ENCODE results near the gene RSPH4A.
"Not testable (repeated sequence)": the region's sequence is repeated elsewhere in the genome, so short reads cannot be mapped to it uniquely, and the experiment has no call there.

Gene RSPH4A

DNA sequence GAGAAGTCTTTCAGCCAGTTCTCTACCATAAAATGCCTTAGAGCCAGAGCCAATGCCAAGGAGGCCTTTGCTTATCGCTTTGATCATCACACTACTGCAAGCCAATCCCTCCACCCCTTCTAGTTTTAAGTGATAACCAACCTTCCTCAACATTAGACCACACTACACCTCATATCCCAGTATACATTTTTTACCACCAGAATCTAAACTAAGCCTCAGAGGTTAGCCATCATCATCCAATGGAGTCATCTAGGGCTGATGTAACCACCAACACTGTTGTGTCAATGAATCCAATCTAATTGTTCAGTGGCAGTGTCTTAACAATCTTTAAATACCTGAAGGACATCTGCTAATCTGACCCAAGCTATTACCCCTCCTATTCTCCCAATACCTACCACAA is 45.9 kb downstream of the RSPH4A start:
- no peaks in the 10 kb centered on the region for H3K27me3 ChIP-seq (ENCODE audit: insufficient read depth, poor library complexity, severe bottlenecking)
- H3K27ac ChIP-seq (replicated peaks): no peak overlapping the region
- H3K4me3 ChIP-seq (replicated peaks; ENCODE audit: insufficient read depth, low read length): no peak overlapping the region
- TF ChIP-seq GABPA (IDR thresholded peaks at IDR 0.05; ENCODE audit: low read depth) (no peak), POLR2AphosphoS5 (IDR thresholded peaks at IDR 0.05; ENCODE audit: low read depth) (no peak), SPI1 (IDR thresholded peaks at IDR 0.05; ENCODE audit: borderline replicate concordance, low read depth) (no peak)
- TF ChIP-seq, protein P1, sequence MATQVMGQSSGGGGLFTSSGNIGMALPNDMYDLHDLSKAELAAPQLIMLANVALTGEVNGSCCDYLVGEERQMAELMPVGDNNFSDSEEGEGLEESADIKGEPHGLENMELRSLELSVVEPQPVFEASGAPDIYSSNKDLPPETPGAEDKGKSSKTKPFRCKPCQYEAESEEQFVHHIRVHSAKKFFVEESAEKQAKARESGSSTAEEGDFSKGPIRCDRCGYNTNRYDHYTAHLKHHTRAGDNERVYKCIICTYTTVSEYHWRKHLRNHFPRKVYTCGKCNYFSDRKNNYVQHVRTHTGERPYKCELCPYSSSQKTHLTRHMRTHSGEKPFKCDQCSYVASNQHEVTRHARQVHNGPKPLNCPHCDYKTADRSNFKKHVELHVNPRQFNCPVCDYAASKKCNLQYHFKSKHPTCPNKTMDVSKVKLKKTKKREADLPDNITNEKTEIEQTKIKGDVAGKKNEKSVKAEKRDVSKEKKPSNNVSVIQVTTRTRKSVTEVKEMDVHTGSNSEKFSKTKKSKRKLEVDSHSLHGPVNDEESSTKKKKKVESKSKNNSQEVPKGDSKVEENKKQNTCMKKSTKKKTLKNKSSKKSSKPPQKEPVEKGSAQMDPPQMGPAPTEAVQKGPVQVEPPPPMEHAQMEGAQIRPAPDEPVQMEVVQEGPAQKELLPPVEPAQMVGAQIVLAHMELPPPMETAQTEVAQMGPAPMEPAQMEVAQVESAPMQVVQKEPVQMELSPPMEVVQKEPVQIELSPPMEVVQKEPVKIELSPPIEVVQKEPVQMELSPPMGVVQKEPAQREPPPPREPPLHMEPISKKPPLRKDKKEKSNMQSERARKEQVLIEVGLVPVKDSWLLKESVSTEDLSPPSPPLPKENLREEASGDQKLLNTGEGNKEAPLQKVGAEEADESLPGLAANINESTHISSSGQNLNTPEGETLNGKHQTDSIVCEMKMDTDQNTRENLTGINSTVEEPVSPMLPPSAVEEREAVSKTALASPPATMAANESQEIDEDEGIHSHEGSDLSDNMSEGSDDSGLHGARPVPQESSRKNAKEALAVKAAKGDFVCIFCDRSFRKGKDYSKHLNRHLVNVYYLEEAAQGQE (IDR thresholded peaks at IDR 0.05; ENCODE audit: insufficient replicate concordance, low read depth): no peak
- TF ChIP-seq, protein P2, sequence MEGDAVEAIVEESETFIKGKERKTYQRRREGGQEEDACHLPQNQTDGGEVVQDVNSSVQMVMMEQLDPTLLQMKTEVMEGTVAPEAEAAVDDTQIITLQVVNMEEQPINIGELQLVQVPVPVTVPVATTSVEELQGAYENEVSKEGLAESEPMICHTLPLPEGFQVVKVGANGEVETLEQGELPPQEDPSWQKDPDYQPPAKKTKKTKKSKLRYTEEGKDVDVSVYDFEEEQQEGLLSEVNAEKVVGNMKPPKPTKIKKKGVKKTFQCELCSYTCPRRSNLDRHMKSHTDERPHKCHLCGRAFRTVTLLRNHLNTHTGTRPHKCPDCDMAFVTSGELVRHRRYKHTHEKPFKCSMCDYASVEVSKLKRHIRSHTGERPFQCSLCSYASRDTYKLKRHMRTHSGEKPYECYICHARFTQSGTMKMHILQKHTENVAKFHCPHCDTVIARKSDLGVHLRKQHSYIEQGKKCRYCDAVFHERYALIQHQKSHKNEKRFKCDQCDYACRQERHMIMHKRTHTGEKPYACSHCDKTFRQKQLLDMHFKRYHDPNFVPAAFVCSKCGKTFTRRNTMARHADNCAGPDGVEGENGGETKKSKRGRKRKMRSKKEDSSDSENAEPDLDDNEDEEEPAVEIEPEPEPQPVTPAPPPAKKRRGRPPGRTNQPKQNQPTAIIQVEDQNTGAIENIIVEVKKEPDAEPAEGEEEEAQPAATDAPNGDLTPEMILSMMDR (IDR thresholded peaks at IDR 0.05; ENCODE audit: insufficient read depth, low read length): no peak
- no peak for DNase-seq (ENCODE audit: low read depth in 1 of 2, low spot score in 1 of 2)

DNA sequence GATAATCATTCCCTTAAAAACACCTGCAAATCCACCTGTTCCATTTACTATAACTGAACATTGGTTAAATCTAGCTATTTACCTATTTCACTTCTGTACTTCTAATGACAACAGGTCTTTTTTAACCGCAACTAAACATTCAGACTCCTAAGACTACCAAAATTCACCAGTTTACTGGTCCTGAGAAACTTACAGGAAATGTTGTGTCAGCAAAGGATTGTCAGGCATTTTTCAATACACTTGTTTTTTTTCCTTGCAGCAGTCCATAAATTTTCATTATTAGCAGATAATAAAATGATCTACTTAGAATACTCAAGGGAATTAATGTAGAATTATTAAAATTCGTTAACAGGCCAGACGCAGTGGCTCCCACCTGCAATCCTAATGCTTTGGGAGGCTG is 47.0 kb downstream of the RSPH4A start:
- H3K27me3 ChIP-seq (ENCODE audit: insufficient read depth, poor library complexity, severe bottlenecking): no peaks in the 10 kb centered on the region
- TF ChIP-seq GABPA (IDR thresholded peaks at IDR 0.05; ENCODE audit: low read depth) (no peak), SPI1 (IDR thresholded peaks at IDR 0.05; ENCODE audit: borderline replicate concordance, low read depth) (no peak)
- no peak overlapping the region for H3K27ac ChIP-seq (replicated peaks)
- DNase-seq (ENCODE audit: low read depth in 1 of 2, low spot score in 1 of 2): no peak
- no peak overlapping the region for H3K4me3 ChIP-seq (replicated peaks; ENCODE audit: insufficient read depth, low read length)

DNA sequence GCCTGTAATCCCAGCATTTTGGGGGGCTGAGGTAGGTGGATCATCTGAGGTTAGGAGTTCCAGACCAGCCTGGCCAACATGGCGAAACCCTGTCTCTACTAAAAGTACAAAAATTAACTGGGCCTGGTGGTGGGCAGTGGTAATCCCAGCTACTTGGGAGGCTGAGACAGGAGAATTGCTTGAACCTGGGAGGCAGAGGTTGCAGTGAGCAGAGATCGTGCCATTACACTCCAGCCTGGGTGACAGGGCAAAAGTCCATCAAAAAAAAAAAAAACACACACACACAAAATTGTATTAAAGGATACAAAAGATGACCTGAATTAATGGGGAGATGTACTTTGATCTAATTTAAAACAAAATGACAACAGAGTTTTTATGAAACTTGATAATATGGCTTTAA is 47.9 kb downstream of the RSPH4A start:
- not testable (repeated sequence) for H3K27me3 ChIP-seq (ENCODE audit: insufficient read depth, poor library complexity, severe bottlenecking); H3K4me3 ChIP-seq (replicated peaks; ENCODE audit: insufficient read depth, low read length); H3K27ac ChIP-seq (replicated peaks); DNase-seq (ENCODE audit: low read depth in 1 of 2, low spot score in 1 of 2)

DNA sequence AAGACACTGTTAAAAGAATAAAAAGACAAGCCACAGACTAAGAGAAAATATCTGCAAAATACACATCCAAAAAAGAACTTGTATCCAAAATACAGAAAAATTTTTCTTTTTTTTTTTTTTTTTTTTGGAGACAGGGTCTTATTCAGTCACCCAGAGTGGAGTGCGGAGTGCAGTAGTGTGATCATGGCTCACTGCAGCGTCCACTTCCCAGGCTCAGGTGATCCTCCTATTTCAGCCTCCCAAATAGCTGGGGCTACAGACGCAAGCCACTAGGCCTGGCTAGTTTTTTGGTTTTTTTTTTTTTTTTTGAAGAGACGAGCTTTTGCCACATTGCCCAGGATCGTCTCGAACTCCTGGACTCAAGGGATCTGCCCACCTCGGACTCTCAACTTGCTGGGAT is 49.2 kb downstream of the RSPH4A start:
- DNase-seq (ENCODE audit: low read depth in 1 of 2, low spot score in 1 of 2): no peak
- H3K27ac ChIP-seq (replicated peaks): no peak overlapping the region
- TF ChIP-seq, protein P1 (IDR thresholded peaks at IDR 0.05; ENCODE audit: insufficient replicate concordance, low read depth): no peak
- TF ChIP-seq SPI1 (IDR thresholded peaks at IDR 0.05; ENCODE audit: borderline replicate concordance, low read depth) (no peak), POLR2AphosphoS5 (IDR thresholded peaks at IDR 0.05; ENCODE audit: low read depth) (no peak), GABPA (IDR thresholded peaks at IDR 0.05; ENCODE audit: low read depth) (no peak)
- TF ChIP-seq, protein P2 (IDR thresholded peaks at IDR 0.05; ENCODE audit: insufficient read depth, low read length): no peak
- H3K4me3 ChIP-seq (replicated peaks; ENCODE audit: insufficient read depth, low read length): peak overlapping the region; percentile 27
- no peaks in the 10 kb centered on the region for H3K27me3 ChIP-seq (ENCODE audit: insufficient read depth, poor library complexity, severe bottlenecking)

DNA sequence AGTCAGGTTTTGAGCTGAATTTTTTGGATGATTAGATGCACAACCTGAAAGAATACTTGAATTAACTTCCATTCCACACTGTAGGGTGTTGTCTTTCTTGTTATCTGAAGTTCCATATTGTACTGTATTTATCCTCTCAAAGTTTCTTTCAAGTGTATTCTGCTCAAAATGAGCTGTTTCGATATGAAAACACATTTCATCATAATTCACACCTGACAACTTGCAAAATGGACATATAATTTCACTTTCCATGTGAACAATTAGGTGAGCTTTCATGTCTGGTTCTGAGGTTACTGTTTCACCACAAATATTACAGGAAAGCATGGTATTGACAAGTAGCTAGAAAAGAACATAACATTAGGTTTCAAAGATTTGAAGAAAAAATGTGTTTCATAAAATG is 50.6 kb downstream of the RSPH4A start:
- no peak for DNase-seq (ENCODE audit: low read depth in 1 of 2, low spot score in 1 of 2)
- TF ChIP-seq, protein P2 (IDR thresholded peaks at IDR 0.05; ENCODE audit: insufficient read depth, low read length): no peak
- TF ChIP-seq, protein P1 (IDR thresholded peaks at IDR 0.05; ENCODE audit: insufficient replicate concordance, low read depth): no peak
- no peak for TF ChIP-seq GABPA (IDR thresholded peaks at IDR 0.05; ENCODE audit: low read depth)
- TF ChIP-seq SPI1 (IDR thresholded peaks at IDR 0.05; ENCODE audit: borderline replicate concordance, low read depth): no peak
- no peak for TF ChIP-seq POLR2AphosphoS5 (IDR thresholded peaks at IDR 0.05; ENCODE audit: low read depth)
- Histone ChIP-seq H3K4me3 (replicated peaks; ENCODE audit: insufficient read depth, low read length) (peak overlapping the region; percentile 15), H3K27me3 (ENCODE audit: insufficient read depth, poor library complexity, severe bottlenecking) (no peaks in the 10 kb centered on the region), H3K27ac (replicated peaks) (no peak overlapping the region)
